IMR-90 (cell line): ENCODE measurements around the gene METTL15.

ENCODE experiments used
- BHLHE40 ChIP-seq: fragments of 150-350 bp; IDR thresholded peaks from 2 replicates; pipeline ENCODE4 v1.6.1; 2016; ENCODE audit warnings: mild to moderate bottlenecking, low read depth, low read length
- CEBPB ChIP-seq: IDR thresholded peaks from 2 replicates; pipeline ENCODE4 v1.6.1; 2012; ENCODE audit warnings: low read depth, low read length, improper control_type of control experiment
- FOS ChIP-seq: fragments of 150-350 bp; IDR thresholded peaks from 2 replicates; pipeline ENCODE4 v1.6.1; 2016; ENCODE audit warnings: low read depth, low read length
- POLR2A ChIP-seq: IDR thresholded peaks from 2 replicates; pipeline ENCODE4 v1.6.1; 2012; ENCODE audit warnings: mild to moderate bottlenecking, low read depth, low read length
- RCOR1 ChIP-seq: IDR thresholded peaks from 2 replicates; pipeline ENCODE4 v1.6.1; 2012; ENCODE audit warnings: mild to moderate bottlenecking, low read length, improper control_type of control experiment; ENCODE audit not compliant: insufficient replicate concordance
- SMC3 ChIP-seq: fragments of 150-350 bp; IDR thresholded peaks from 2 replicates; pipeline ENCODE4 v1.6.1; 2016; ENCODE audit warnings: low read depth, mild to moderate bottlenecking, antibody characterized with exemption, low read length, moderate library complexity
- TF ChIP-seq, protein P1 (sequence below): conservative IDR thresholded peaks from 2 replicates; pipeline ENCODE4 v1.5.1; 2012; ENCODE audit warnings: mild to moderate bottlenecking, low read depth, low read length, improper control_type of control experiment
- TF ChIP-seq, protein P2 (sequence below): fragments of 150-350 bp; IDR thresholded peaks from 2 replicates; pipeline ENCODE4 v1.6.1; 2017; ENCODE audit warnings: mild to moderate bottlenecking, antibody characterized with exemption, low read length, low read depth

DNA sequence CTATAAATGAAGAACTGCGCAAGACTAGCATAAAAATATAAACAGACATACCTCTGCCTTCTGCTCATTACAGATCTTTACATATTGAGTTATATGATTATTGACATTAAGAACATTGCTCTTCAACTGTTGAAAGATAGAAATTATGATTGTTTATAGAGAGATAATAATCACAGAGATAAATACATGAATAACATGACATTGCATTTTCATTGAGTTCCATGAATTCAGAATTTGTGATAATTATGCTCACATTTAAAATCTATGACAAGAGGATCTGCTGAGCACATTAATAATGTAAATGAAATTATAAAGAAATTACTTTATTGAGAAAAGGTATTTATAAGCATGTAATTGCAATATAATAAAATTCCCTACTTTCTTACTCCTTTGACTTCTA, 25.1 kb upstream of the METTL15 start:
- TF ChIP-seq, protein P1, sequence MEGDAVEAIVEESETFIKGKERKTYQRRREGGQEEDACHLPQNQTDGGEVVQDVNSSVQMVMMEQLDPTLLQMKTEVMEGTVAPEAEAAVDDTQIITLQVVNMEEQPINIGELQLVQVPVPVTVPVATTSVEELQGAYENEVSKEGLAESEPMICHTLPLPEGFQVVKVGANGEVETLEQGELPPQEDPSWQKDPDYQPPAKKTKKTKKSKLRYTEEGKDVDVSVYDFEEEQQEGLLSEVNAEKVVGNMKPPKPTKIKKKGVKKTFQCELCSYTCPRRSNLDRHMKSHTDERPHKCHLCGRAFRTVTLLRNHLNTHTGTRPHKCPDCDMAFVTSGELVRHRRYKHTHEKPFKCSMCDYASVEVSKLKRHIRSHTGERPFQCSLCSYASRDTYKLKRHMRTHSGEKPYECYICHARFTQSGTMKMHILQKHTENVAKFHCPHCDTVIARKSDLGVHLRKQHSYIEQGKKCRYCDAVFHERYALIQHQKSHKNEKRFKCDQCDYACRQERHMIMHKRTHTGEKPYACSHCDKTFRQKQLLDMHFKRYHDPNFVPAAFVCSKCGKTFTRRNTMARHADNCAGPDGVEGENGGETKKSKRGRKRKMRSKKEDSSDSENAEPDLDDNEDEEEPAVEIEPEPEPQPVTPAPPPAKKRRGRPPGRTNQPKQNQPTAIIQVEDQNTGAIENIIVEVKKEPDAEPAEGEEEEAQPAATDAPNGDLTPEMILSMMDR = no peak
- TF ChIP-seq SMC3 (no peak), POLR2A (no peak), FOS (no peak), BHLHE40 (no peak), CEBPB (no peak), RCOR1 (no peak)
- TF ChIP-seq, protein P2, sequence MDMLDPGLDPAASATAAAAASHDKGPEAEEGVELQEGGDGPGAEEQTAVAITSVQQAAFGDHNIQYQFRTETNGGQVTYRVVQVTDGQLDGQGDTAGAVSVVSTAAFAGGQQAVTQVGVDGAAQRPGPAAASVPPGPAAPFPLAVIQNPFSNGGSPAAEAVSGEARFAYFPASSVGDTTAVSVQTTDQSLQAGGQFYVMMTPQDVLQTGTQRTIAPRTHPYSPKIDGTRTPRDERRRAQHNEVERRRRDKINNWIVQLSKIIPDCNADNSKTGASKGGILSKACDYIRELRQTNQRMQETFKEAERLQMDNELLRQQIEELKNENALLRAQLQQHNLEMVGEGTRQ = no peak
